ENCODE measurements around the gene DBNL. TPM values are rescaled to one million over a fixed set of nuclear protein-coding genes. Genes with fewer than 3 reads are reported as not detected.

DBNL gene
- total RNA-seq, 4 donors from 2014 or later: 95.7 to 133 (median 98.2) TPM

DNA sequence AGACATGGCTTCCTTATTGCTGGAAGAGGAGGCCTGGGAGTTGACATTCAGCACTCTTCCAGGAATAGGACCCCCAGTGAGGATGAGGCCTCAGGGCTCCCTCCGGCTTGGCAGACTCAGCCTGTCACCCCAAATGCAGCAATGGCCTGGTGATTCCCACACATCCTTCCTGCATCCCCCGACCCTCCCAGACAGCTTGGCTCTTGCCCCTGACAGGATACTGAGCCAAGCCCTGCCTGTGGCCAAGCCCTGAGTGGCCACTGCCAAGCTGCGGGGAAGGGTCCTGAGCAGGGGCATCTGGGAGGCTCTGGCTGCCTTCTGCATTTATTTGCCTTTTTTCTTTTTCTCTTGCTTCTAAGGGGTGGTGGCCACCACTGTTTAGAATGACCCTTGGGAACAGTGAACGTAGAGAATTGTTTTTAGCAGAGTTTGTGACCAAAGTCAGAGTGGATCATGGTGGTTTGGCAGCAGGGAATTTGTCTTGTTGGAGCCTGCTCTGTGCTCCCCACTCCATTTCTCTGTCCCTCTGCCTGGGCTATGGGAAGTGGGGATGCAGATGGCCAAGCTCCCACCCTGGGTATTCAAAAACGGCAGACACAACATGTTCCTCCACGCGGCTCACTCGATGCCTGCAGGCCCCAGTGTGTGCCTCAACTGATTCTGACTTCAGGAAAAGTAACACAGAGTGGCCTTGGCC is 16.6 kb downstream of the DBNL start:
- TF ChIP-seq, protein P1, sequence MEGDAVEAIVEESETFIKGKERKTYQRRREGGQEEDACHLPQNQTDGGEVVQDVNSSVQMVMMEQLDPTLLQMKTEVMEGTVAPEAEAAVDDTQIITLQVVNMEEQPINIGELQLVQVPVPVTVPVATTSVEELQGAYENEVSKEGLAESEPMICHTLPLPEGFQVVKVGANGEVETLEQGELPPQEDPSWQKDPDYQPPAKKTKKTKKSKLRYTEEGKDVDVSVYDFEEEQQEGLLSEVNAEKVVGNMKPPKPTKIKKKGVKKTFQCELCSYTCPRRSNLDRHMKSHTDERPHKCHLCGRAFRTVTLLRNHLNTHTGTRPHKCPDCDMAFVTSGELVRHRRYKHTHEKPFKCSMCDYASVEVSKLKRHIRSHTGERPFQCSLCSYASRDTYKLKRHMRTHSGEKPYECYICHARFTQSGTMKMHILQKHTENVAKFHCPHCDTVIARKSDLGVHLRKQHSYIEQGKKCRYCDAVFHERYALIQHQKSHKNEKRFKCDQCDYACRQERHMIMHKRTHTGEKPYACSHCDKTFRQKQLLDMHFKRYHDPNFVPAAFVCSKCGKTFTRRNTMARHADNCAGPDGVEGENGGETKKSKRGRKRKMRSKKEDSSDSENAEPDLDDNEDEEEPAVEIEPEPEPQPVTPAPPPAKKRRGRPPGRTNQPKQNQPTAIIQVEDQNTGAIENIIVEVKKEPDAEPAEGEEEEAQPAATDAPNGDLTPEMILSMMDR (IDR thresholded peaks at IDR 0.05): no peak
- no peak for TF ChIP-seq POLR2A (IDR thresholded peaks at IDR 0.05)
- no peak for TF ChIP-seq POLR2AphosphoS5 (IDR thresholded peaks at IDR 0.05)
- TF ChIP-seq EP300 (IDR thresholded peaks at IDR 0.05): no peak
- Histone ChIP-seq H3K36me3 (peaks cover 63% of the 10 kb centered on the region), H3K27ac (no peak overlapping the region), H3K4me1 (peaks cover 22% of the 10 kb centered on the region), H3K9me3 (no peaks in the 10 kb centered on the region), H3K4me3 (no peak overlapping the region), H3K27me3 (no peaks in the 10 kb centered on the region)
- peak; percentile 49 to 55 for DNase-seq (ENCODE audit: low spot score in 2 of 2)
- WGBS: 77% methylated on average over 8 of the region's 8 CpGs

DNA sequence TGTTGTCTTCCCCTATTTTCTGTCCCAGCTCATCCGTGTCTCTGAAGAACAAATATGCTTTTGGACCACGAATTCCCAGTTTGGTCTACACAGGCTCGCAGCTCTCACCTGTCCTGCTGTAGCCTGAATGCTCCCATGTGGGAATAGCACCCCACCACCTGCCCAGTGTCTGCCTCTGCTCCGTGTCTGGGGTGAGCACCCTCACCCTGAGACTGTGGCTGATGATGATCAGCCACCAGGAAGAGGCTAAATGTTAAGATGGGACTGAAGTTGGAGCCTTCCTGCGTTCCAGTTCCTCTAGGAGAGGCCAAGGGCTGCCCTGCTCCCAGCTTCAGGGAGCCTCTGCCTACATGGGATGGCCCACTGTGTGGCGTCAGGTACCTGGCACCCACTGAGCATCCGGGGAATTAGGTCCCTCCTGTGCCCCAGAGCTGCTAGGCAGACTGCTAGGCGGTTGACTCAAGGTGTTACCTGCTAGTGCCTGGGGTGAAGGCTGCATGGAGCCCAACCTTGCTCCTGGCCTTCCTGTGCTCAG is 17.2 kb downstream of the DBNL start:
- Histone ChIP-seq H3K9me3 (no peaks in the 10 kb centered on the region), H3K36me3 (peaks cover 59% of the 10 kb centered on the region), H3K27ac (no peak overlapping the region), H3K27me3 (no peaks in the 10 kb centered on the region), H3K4me1 (peaks cover 23% of the 10 kb centered on the region), H3K4me3 (no peak overlapping the region)
- DNase-seq (ENCODE audit: low spot score in 2 of 2): no peak
- TF ChIP-seq EP300 (IDR thresholded peaks at IDR 0.05) (no peak), POLR2AphosphoS5 (IDR thresholded peaks at IDR 0.05) (no peak), POLR2A (IDR thresholded peaks at IDR 0.05) (no peak)
- TF ChIP-seq, protein P1 (IDR thresholded peaks at IDR 0.05): no peak
- 79% methylated on average over 6 of the region's 8 CpGs for WGBS

DNA sequence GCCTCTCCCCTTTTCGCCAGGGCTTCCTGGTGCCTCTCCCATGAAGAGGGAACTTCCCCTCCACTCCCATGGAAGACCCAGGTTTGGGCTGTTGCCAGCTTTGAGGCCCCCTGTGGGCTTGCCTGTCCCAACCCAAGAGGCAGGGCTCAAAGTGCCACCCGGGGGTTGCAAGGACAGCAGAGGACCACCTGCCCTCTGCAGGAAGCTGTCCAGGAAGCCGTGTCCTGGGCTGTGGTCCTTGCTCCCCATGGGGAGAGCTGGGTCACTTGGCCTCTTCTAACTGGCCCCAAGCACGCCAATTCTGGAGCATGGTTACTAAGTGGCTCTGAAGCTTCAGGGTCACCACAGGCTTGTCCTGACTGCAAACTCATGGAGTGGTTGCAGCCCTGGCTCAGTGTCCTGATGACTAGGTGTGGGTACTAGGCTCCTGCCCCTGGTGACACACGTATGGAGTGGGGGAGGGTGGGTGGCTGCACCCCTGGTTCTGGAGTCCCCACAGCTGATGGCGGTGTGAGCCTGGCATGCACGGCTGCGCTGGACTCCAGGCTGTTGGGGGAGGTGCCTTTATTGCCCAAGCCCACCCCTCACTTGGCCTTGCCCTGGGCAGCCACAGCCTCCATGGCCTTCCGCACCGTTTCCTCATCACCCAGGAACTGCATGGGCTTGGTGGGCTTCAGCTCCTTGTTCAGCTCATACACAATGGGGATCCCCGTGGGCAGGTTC is 17.8 kb downstream of the DBNL start:
- Histone ChIP-seq H3K4me3 (no peak overlapping the region), H3K9me3 (no peaks in the 10 kb centered on the region), H3K4me1 (peaks cover 23% of the 10 kb centered on the region), H3K27ac (no peak overlapping the region), H3K36me3 (peaks cover 52% of the 10 kb centered on the region), H3K27me3 (no peaks in the 10 kb centered on the region)
- 82% methylated on average over 8 of the region's 11 CpGs for WGBS
- TF ChIP-seq EP300 (IDR thresholded peaks at IDR 0.05): no peak
- TF ChIP-seq POLR2AphosphoS5 (IDR thresholded peaks at IDR 0.05): no peak
- TF ChIP-seq, protein P1 (IDR thresholded peaks at IDR 0.05): no peak
- TF ChIP-seq POLR2A (IDR thresholded peaks at IDR 0.05): no peak
- DNase-seq (ENCODE audit: low spot score in 2 of 2): peak; percentile 64 to 67

DNA sequence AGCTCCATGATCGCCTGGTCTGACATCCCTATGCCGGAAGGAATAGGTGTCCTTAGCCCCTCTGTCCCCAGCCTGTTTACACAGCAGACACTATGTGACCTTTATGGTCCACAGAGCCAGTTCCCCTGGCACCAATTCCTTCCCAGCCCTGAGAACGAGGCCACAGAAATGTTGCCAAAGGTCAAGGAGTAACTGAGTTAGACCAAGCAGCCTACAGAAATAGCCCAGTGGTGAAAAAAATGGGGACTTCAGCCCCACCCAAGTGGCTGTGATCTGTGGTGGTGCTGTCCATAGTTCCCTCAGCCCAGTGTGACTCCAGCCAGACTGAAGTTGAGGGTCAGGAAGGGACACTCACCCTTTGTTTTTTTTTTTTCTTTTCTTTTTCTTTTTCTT is 18.4 kb downstream of the DBNL start:
- 75% methylated on average over 3 of the region's 3 CpGs for WGBS
- TF ChIP-seq POLR2AphosphoS5 (IDR thresholded peaks at IDR 0.05): no peak
- no peak for TF ChIP-seq POLR2A (IDR thresholded peaks at IDR 0.05)
- no peak for TF ChIP-seq EP300 (IDR thresholded peaks at IDR 0.05)
- TF ChIP-seq, protein P1 (IDR thresholded peaks at IDR 0.05): no peak
- H3K4me1 ChIP-seq: peaks cover 23% of the 10 kb centered on the region
- H3K27ac ChIP-seq: no peak overlapping the region
- no peak overlapping the region for H3K4me3 ChIP-seq
- H3K9me3 ChIP-seq: no peaks in the 10 kb centered on the region
- no peaks in the 10 kb centered on the region for H3K27me3 ChIP-seq
- H3K36me3 ChIP-seq: peaks cover 47% of the 10 kb centered on the region
- peak in 1 of 2 donors; percentile 48 for DNase-seq (ENCODE audit: low spot score in 2 of 2)

DNA sequence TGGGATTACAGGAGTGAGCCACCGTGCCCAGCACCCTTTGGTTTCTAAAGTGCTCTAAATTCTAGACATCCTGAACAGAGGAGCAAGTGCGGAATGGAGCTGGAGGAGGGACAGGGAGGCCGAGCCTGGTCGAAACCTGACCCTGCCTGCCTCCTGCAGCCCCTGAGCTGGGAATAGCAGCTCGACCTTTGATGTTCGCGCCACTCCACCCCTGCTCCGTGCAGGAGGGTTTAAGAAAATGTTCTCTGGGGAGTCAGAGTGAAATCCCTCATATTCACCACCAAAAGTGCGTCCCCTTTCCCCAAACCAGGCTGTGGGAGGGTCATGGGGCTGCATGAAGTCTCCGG is 19.0 kb downstream of the DBNL start:
- no peak for DNase-seq (ENCODE audit: low spot score in 2 of 2)
- TF ChIP-seq POLR2AphosphoS5 (IDR thresholded peaks at IDR 0.05) (no peak), EP300 (IDR thresholded peaks at IDR 0.05) (no peak), POLR2A (IDR thresholded peaks at IDR 0.05) (no peak)
- TF ChIP-seq, protein P1 (IDR thresholded peaks at IDR 0.05): no peak
- H3K27me3 ChIP-seq: no peaks in the 10 kb centered on the region
- H3K9me3 ChIP-seq: no peaks in the 10 kb centered on the region
- no peak overlapping the region for H3K4me3 ChIP-seq
- H3K4me1 ChIP-seq: peaks cover 23% of the 10 kb centered on the region
- peaks cover 40% of the 10 kb centered on the region for H3K36me3 ChIP-seq
- WGBS: 59% methylated on average over 10 of the region's 10 CpGs
- H3K27ac ChIP-seq: no peak overlapping the region
